Lower lobe of right lung (tissue), 2 donors: Measurements from ENCODE around the gene C2. TPM values are rescaled to one million over a fixed set of nuclear protein-coding genes. Genes with fewer than 3 reads are reported as not detected.

ENCODE experiments used
- ATAC-seq, 2 donors: fragments of 200-7000 bp; cut with Tn5 transposase; one replicate each; pipeline ENCODE4 v1.9.1; 2020 to 2022; ENCODE audit warnings: mild to moderate bottlenecking in 2 of 2, moderate library complexity in 2 of 2
- DNase-seq: peaks from one replicate; pipeline ENCODE4 v3.0.0-alpha.2; 2020
- H3K27ac ChIP-seq: fragments of 200-600 bp; one replicate; pipeline ENCODE4 v1.8.0; 2022
- H3K27me3 ChIP-seq: fragments of 200-600 bp; one replicate; pipeline ENCODE4 v1.8.0; 2022; ENCODE audit warnings: low read depth
- H3K36me3 ChIP-seq: fragments of 200-600 bp; one replicate; pipeline ENCODE4 v1.8.0; 2022; ENCODE audit warnings: mild to moderate bottlenecking
- H3K4me1 ChIP-seq: fragments of 200-600 bp; one replicate; pipeline ENCODE4 v1.8.0; 2022
- H3K4me3 ChIP-seq: fragments of 200-600 bp; one replicate; pipeline ENCODE4 v1.8.0; 2022; ENCODE audit warnings: mild to moderate bottlenecking
- H3K9me3 ChIP-seq: fragments of 200-600 bp; one replicate; pipeline ENCODE4 v1.8.0; 2022
- CTCF ChIP-seq: fragments of 200-600 bp; IDR thresholded peaks from one replicate; pipeline ENCODE4 v1.8.0; 2022; ENCODE audit warnings: antibody characterized with exemption, mild to moderate bottlenecking
- intact Hi-C: fragments of 100-400 bp; cut with DNase I; formaldehyde crosslinking; loops from one replicate; pipeline ENCODE4 v1.11.0; 2022
- total RNA-seq: library from RNA; stranded (reverse); fragmentation: NEBNext Ultra II Directional; extraction: Animal tissue kit (Norgen Biotek cat#: 25700); gene quantifications from one replicate; pipeline ENCODE4 v1.2.1, GENCODE V29; 2021
- donor health status: DM: no; HTN: yes; CAD: no; lungs with severe emphysema.

Gene C2
- total RNA-seq, 1 donor from 2014 or later, result 311 TPM

GRCh38 chr6:31880616-31881015 lies 46.9 kb upstream of the C2 start:
- intact Hi-C loops, result no loop called here
- no peaks in the 10 kb centered on the region for H3K9me3 ChIP-seq
- H3K27me3 ChIP-seq, result no peaks in the 10 kb centered on the region
- H3K4me3 ChIP-seq, result no peak overlapping the region
- TF ChIP-seq CTCF, result no peak
- peaks cover 62% of the 10 kb centered on the region for H3K36me3 ChIP-seq
- H3K27ac ChIP-seq, result no peak overlapping the region
- H3K4me1 ChIP-seq, result peaks cover 8% of the 10 kb centered on the region
- no peak for ATAC-seq
- DNase-seq, result no peak

GRCh38 chr6:31881136-31881859 lies 46.2 kb upstream of the C2 start:
- DNase-seq, result no peak
- Histone ChIP-seq H3K36me3 (peaks cover 69% of the 10 kb centered on the region), H3K27me3 (no peaks in the 10 kb centered on the region)

GRCh38 chr6:31882344-31882743 lies 45.2 kb upstream of the C2 start:
- no peak overlapping the region for H3K4me3 ChIP-seq
- peaks cover 79% of the 10 kb centered on the region for H3K36me3 ChIP-seq
- no peak overlapping the region for H3K27ac ChIP-seq
- no peaks in the 10 kb centered on the region for H3K27me3 ChIP-seq
- no peak for TF ChIP-seq CTCF
- H3K9me3 ChIP-seq, result no peaks in the 10 kb centered on the region
- ATAC-seq (no peak), DNase-seq (no peak)
- intact Hi-C loops, result no loop called here
- H3K4me1 ChIP-seq, result peaks cover 2% of the 10 kb centered on the region

More at GRCh38 chr6:31881136-31881859, 46.2 kb upstream of the C2 start:
- ATAC-seq, result no peak
- Histone ChIP-seq H3K4me1 (peaks cover 8% of the 10 kb centered on the region), H3K9me3 (no peaks in the 10 kb centered on the region), H3K4me3 (no peak overlapping the region), H3K27ac (no peak overlapping the region)
- no peak for TF ChIP-seq CTCF
- intact Hi-C loops, result no loop called here

GRCh38 chr6:31883676-31884075 lies 43.8 kb upstream of the C2 start:
- Histone ChIP-seq H3K9me3 (no peaks in the 10 kb centered on the region), H3K4me1 (no peaks in the 10 kb centered on the region), H3K27me3 (no peaks in the 10 kb centered on the region), H3K36me3 (peaks cover 93% of the 10 kb centered on the region), H3K4me3 (no peak overlapping the region), H3K27ac (no peak overlapping the region)
- no peak for TF ChIP-seq CTCF
- intact Hi-C loops, result no loop called here
- ATAC-seq (no peak), DNase-seq (no peak)

- Histone ChIP-seq H3K27ac (no peak overlapping the region), H3K9me3 (no peaks in the 10 kb centered on the region), H3K4me1 (no peaks in the 10 kb centered on the region), H3K4me3 (no peak overlapping the region), H3K36me3 (peaks cover 97% of the 10 kb centered on the region), H3K27me3 (no peaks in the 10 kb centered on the region)
- no peak for DNase-seq
- intact Hi-C loops, result no loop called here
- TF ChIP-seq CTCF, result no peak
- ATAC-seq, result no peak
These were observed 42.9 kb upstream of the C2 start for GRCh38 chr6:31884528-31885035.
